PFSK-1 (cell line): ENCODE measurements around the gene GNA15.

Experiments
- POLR2AphosphoS5 ChIP-seq: IDR thresholded peaks from 2 replicates; pipeline ENCODE4 v1.6.1; 2012; ENCODE audit warnings: low read depth, mild to moderate bottlenecking, control low read depth, low read length, moderate library complexity
- SIN3A ChIP-seq: IDR thresholded peaks from 2 replicates; pipeline ENCODE4 v1.6.1; 2012; ENCODE audit warnings: mild to moderate bottlenecking, low read length, moderate library complexity, borderline replicate concordance; ENCODE audit not compliant: insufficient read depth
- TAF1 ChIP-seq: IDR thresholded peaks from 2 replicates; pipeline ENCODE4 v1.6.1; 2012; ENCODE audit warnings: low read length, control low read depth, borderline replicate concordance; ENCODE audit not compliant: insufficient read depth
- TF ChIP-seq, protein P1 (sequence below), 2 experiments: IDR thresholded peaks; 2 replicates each; pipeline versions ENCODE4 v1.6.1 to v1.8.0; 2011 to 2012; ENCODE audit warnings: low read depth in 2 of 2, low read length in 2 of 2, control low read depth in 1 of 2, inconsistent platforms in 1 of 2, mild to moderate bottlenecking in 1 of 2, moderate library complexity in 1 of 2; ENCODE audit not compliant: insufficient read depth in 1 of 2

DNA sequence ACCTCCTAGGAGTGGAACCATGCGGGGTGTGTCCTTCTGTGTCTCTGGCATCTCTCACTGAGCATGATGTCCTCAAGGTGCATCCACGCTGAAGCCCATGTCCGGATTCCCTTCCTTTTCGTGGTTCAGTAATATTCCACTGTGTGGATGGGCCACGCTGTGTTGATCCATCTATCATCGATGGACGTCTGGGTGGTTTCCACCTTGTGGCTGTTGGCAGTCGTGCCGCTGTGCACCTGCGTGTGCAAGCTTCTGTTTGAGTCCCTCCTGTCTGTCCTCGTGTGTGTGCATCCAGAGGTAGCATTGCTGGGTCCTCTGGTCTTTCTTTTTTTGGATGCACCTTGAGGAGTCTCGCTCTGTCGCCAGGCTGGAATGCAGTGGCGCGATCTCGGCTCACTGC lies 11.2 kb upstream of the GNA15 start:
- TF ChIP-seq, protein P1, sequence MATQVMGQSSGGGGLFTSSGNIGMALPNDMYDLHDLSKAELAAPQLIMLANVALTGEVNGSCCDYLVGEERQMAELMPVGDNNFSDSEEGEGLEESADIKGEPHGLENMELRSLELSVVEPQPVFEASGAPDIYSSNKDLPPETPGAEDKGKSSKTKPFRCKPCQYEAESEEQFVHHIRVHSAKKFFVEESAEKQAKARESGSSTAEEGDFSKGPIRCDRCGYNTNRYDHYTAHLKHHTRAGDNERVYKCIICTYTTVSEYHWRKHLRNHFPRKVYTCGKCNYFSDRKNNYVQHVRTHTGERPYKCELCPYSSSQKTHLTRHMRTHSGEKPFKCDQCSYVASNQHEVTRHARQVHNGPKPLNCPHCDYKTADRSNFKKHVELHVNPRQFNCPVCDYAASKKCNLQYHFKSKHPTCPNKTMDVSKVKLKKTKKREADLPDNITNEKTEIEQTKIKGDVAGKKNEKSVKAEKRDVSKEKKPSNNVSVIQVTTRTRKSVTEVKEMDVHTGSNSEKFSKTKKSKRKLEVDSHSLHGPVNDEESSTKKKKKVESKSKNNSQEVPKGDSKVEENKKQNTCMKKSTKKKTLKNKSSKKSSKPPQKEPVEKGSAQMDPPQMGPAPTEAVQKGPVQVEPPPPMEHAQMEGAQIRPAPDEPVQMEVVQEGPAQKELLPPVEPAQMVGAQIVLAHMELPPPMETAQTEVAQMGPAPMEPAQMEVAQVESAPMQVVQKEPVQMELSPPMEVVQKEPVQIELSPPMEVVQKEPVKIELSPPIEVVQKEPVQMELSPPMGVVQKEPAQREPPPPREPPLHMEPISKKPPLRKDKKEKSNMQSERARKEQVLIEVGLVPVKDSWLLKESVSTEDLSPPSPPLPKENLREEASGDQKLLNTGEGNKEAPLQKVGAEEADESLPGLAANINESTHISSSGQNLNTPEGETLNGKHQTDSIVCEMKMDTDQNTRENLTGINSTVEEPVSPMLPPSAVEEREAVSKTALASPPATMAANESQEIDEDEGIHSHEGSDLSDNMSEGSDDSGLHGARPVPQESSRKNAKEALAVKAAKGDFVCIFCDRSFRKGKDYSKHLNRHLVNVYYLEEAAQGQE (IDR thresholded peaks at IDR 0.05; ENCODE audit: insufficient read depth in 1 of 2, low read depth in 2 of 2, low read length in 2 of 2), result no peak
- TF ChIP-seq POLR2AphosphoS5 (no peak), SIN3A (no peak), TAF1 (no peak)
